Activated CD4-positive, alpha-beta T cell treated with anti-CD3 and anti-CD28 coated beads for 4 hours (primary cell): ENCODE measurements around the gene BTRC.
"Not testable (repeated sequence)": the region's sequence is repeated elsewhere in the genome, so short reads cannot be mapped to it uniquely, and the experiment has no call there.

Experiments
- DNase-seq, 2 donors: peaks; one replicate each; pipeline ENCODE4 v3.0.0-alpha.2; 2020

Gene BTRC

GRCh38 chr10:101569622-101570427 lies 215.9 kb downstream of the BTRC start:
- peak; percentile 77 to 79 for DNase-seq

DNA sequence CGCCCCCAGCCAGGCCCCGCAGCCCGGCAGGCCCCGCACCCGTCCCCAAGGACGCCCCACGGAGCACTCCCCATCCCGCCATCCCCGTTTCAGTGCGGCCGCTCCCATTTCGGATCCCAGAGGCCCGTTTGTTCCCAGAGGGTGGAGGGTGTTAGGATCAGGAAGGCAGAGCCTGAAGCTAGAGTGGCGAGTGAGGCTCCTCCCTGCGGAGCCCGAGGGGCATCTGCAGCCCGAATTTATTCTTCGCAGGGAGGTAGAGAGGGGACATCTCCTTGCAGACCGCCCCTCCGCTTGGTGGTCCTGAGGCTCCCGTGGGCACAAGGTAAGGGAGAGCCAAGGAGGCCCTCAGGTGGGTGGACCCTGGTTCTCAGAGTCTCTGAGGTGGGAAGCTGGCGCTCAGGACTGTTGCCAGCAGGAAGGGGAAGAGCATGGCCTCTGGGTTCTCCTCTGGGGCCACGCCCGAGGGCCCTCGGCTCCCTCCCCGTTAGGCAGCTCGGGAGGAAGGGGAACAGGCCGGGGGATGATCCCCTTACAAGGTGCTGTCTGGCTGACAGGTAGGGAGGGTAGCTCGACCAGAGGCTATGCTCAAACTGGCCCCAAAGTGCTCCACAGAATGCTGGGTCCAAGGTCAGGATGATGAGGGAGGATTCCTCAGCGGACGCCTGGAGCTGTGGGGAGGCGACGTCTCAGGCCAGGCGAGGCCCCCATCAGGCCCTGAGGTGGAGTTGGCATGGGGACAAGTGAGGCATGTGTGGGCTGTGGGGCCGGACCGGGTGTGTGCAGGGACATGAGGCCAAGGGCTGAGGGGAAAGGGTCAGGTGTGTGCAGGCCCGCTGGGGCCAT lies 216.7 kb downstream of the BTRC start:
- no peak for DNase-seq

- DNase-seq: no peak
These were observed 217.4 kb downstream of the BTRC start for GRCh38 chr10:101571271-101571925.

DNA sequence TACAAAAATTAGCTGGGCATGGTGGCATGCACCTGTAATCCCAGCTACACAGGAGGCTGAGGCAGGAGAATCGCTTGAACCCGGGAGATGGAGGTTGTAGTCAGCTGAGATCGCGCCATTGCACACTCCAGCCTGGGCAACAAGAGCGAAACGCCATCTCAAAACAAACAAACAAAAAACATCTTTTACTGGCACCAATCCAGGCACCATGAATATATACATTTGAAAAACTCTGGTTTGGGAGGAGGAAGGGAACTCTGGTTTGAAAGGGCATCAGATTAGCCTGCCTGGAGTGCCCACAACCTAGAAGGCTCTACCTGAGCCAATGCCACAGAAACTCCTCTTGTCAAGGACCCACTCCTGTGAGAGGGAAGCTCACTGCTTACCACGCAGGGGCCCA lies 218.2 kb downstream of the BTRC start:
- no peak for DNase-seq

- DNase-seq: no peak
These were observed 218.8 kb downstream of the BTRC start for GRCh38 chr10:101572785-101573184.

- DNase-seq: no peak
These were observed 220.2 kb downstream of the BTRC start for GRCh38 chr10:101573885-101574753.

DNA sequence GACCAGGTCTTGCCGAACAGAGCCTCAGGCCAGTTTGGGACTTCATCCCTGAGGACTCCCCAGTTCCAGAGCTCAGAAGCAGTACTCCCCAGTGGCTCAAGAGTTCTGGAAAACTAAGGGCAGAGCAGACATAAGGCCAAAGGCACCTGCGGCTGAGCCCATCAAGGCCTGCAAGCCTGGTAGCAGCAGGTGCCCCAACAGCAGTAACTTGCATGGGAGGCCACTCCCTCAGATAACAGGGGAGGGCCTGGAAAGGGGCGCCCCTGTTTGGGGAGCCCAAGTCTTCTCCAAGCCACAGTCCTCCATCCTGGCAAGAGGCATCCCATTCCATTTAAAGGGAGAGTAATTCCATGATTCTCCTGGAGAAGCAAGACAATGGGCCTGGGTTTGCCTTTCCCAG lies 221.1 kb downstream of the BTRC start:
- DNase-seq: no peak

- DNase-seq: no peak
These were observed 221.7 kb downstream of the BTRC start for GRCh38 chr10:101575580-101576210.

DNA sequence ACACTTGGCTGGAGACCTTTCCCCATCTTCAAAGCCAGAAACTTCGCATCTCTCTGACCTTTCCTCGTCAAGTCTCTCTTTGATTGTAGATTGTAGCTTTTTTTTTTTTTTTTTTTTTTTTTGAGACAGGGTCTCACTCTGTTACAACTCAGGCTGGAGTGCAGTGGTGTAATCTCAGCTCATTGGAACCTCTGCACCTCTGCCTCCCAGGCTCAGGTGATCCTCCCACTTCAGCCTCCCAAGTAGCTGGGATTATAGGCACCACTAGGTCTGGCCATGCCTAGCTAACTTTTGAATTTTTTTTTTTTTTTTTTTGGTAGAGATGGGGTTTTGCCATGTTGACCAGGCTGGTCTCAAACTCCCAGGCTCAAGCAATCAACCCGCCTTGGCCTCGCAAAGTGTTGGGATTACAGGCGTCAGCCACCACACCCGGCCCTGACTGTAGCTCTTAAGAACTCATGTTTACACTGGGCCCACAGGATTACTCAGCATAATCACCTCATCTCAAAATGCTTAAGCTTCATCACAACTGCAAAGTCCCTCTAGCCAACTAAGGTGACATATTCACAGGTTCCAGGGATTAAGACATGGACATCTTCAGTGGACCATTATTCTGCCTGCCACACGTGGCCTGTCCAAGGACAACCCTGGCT lies 222.4 kb downstream of the BTRC start:
- DNase-seq: no peak

DNA sequence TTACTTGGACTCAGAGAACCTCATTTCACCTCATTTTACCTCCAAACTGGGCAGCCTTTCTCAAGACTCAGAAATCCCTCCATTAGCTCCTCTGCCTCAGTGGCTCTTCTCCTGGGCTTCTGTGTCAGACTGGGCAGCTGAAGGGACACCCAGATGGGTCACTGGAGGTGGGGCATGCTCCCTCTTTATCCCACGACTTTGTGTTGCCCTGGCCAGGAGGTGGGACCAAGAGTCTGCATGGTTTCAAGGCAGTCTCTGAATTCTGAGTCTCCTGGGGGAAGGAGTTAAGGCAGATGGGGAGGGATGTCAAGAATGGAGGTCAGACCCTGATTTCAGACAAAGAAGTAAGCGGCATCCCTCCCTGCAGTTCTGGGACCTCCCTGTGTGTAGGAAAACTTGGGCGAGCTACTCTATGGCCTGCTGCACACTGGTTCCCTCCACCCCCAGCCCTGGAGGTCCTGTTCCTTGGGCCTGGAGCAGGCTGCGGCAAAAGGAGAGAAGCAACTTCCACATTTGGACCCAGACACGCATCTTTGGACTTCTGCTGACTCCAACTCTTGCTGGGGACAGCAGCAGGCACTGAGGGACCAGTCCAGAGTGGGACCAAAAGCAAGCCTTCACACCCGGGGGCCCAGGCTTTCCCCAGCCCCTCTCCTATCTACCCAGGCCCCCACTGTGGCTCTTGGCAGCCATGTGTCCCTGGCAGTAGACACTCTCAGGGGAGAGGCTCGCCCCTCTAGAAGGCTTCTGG lies 223.3 kb downstream of the BTRC start:
- DNase-seq: no peak

DNA sequence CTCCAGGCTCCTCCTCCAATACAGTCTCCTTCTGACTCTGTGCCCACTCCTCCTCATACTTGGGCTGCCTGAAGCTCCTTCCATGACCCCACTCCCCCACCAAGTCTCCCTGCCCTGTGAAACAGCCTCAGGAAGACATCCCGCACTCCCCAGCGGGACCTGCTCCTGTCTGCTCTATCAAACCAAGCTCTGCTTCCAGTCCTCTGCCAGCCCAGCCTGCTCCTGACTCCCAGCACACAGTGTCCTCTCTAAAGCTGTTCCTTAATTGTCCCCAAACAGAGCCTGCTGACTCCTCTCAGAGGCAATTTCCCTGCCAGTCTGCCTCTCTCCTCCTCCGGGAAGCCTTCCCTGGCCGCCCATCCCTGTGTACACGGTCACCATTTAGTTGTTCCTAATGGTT lies 224.2 kb downstream of the BTRC start:
- DNase-seq: no peak

GRCh38 chr10:101578803-101579515 lies 225.0 kb downstream of the BTRC start:
- no peak for DNase-seq

DNA sequence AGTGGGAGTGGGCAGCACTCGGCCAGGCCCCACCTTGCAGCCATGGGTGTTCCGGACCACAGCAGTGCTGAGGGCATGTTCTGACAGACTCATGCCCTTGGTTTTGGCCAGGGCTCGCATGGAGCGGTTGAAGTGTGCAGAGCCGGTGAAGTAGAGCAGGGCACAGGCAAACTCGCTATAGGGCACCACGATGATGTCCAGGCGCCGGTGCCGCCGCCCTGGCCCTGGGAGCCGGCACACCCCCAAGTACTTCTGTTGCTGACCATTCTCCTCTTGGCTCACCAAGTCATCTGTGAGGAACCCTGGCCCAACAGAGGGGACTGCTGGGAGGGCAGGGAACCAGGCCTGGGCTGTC lies 225.5 kb downstream of the BTRC start:
- no peak for DNase-seq

- DNase-seq: no peak
These were observed 226.8 kb downstream of the BTRC start for GRCh38 chr10:101580486-101581399.

DNA sequence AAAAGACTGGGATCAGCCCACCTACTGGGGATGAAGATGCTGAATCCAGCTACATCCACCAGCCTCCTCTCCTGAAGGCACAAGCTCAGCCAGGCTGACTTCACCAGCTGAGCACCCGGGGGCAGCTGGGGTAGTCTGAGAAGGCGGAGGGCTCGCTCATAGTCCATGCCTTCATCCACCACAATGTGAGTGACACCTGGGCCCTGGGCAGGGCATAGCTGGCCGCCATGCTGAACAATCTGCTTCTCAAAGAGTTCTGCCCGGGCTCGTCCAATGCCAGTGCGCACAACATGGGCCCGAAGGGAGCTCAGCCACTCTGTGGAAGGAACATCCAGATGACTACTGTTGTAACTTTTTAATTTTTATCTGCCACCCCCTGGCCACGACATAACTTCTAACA lies 231.9 kb downstream of the BTRC start:
- no peak for DNase-seq

- DNase-seq: peak; percentile 90
These were observed 234.0 kb downstream of the BTRC start, which contains the start of the genes DPCD and POLL for GRCh38 chr10:101587725-101588653. TSS of gene DPCD (plus strand) at chr10:101588321. CDS start at chr10:101588337, 16 bp downstream. TSS of gene POLL (minus strand) at chr10:101588257. CDS start at chr10:101587360, 897 bp downstream.

- no peak for DNase-seq
These were observed 234.9 kb downstream of the BTRC start for GRCh38 chr10:101588879-101589278.

GRCh38 chr10:101593331-101593730 lies 239.4 kb downstream of the BTRC start:
- not testable (repeated sequence) for DNase-seq
